Stomach (tissue), 9 donors: ENCODE measurements around the gene CLDN2. TPM values are rescaled to one million over a fixed set of nuclear protein-coding genes. Genes with fewer than 3 reads are reported as not detected.

Experiments used
- DNase-seq, 2 donors: peaks; one replicate each; pipeline versions ENCODE4 v3.0.0 to v3.0.0-alpha.2; 2013 to 2019
- H3K27ac ChIP-seq, 5 donors: fragments of 200-600 bp in 4 of 5; sonication (generic) in 4 of 5; one replicate each; pipeline ENCODE4 v1.5.1; 2013 to 2019; ENCODE audit warnings: mild to moderate bottlenecking in 1 of 5, moderate library complexity in 1 of 5
- H3K27me3 ChIP-seq, 3 donors: fragments of 200-600 bp; sonication (generic); one replicate each; pipeline ENCODE4 v1.5.1; 2017 to 2019; ENCODE audit warnings: mixed run types in 1 of 3
- H3K36me3 ChIP-seq, 4 donors: fragments of 200-600 bp; sonication (generic); 1 replicate in 3 of 4; 2 replicates in 1 of 4; pipeline ENCODE4 v1.5.1; 2016 to 2019
- H3K4me1 ChIP-seq, 4 donors: fragments of 200-600 bp; sonication (generic); one replicate each; pipeline ENCODE4 v1.5.1; 2016 to 2019
- H3K4me3 ChIP-seq, 4 donors: fragments of 200-600 bp; sonication (generic) in 3 of 4; one replicate each; pipeline ENCODE4 v1.5.1; 2016 to 2019; ENCODE audit warnings: mild to moderate bottlenecking in 1 of 4
- H3K9me3 ChIP-seq, 4 donors: fragments of 200-600 bp; sonication (generic); one replicate each; pipeline ENCODE4 v1.5.1; 2016 to 2019
- CTCF ChIP-seq, 7 experiments: fragments of 450-650 bp in 4 of 7; fragments of 200-600 bp in 3 of 7; sonication (generic) in 3 of 7; IDR thresholded peaks; one replicate each; pipeline ENCODE4 v1.5.1; 2016 to 2019; ENCODE audit warnings: antibody characterized with exemption in 7 of 7, control low read depth in 2 of 7, mild to moderate bottlenecking in 1 of 7
- EP300 ChIP-seq: sonication (generic); formaldehyde crosslinking; IDR thresholded peaks from one replicate; pipeline ENCODE4 v1.6.1; 2017; ENCODE audit warnings: antibody characterized with exemption
- POLR2A ChIP-seq, 4 donors: fragments of 450-650 bp; IDR thresholded peaks; one replicate each; pipeline ENCODE4 v1.6.1; 2016; ENCODE audit warnings: antibody characterized with exemption in 4 of 4, control low read depth in 2 of 4, mild to moderate bottlenecking in 1 of 4, moderate library complexity in 1 of 4
- POLR2AphosphoS5 ChIP-seq, 3 donors: sonication (generic); formaldehyde crosslinking; IDR thresholded peaks; one replicate each; pipeline ENCODE4 v1.6.1; 2016; ENCODE audit warnings: antibody characterized with exemption in 3 of 3
- WGBS, 5 donors: extraction: QIAGEN DNeasy Blood & Tissue Kit in 3 of 5; methylation state at CpG; one replicate each; pipeline versions ENCODE4 v1.1.5 to v1.1.7; 2013 to 2018; 5-methylcytosine and 5-hydroxymethylcytosine counted together
- intact Hi-C: fragments of 100-400 bp; cut with DNase I; formaldehyde crosslinking; loops from one replicate; pipeline ENCODE4 v1.15.1; 2023; ENCODE audit warnings: low total_unique reads
- polyA plus RNA-seq, 3 donors: library from polyadenylated mRNA; stranded (reverse); fragments of 200-250 nt; gene quantifications; one replicate each; pipeline ENCODE4 v1.2.3, GENCODE V29; 2013
- total RNA-seq, 5 donors: library from RNA; depleted of rRNA; stranded (reverse); fragments of >200 nt; gene quantifications; one replicate each; pipeline versions ENCODE4 v1.1.0 to v1.2.3, GENCODE V29; 2014 to 2016
- donor health status: healthy with polysubstance abuse.
- donor health status: Bipolar disorder and iron deficiency.
- donor health status: healthy.

The CLDN2 gene
- total and polyA plus RNA-seq, 8 donors = 0.31 to 3.5 (median 2.4) TPM; not detected in 4

- H3K9me3 ChIP-seq = no peaks in the 10 kb centered on the region
- peaks cover 0 to 14% (median 0%) of the 10 kb centered on the region in 3 donors for H3K27me3 ChIP-seq
- H3K4me1 ChIP-seq = peaks cover 0 to 12% (median 4%) of the 10 kb centered on the region in 4 donors
- intact Hi-C loops = no loop called here
- DNase-seq = no peak
- H3K4me3 ChIP-seq = no peak overlapping the region
- H3K36me3 ChIP-seq = no peaks in the 10 kb centered on the region
- TF ChIP-seq POLR2AphosphoS5 (IDR thresholded peaks at IDR 0.05) (no peak), CTCF (IDR thresholded peaks at IDR 0.05) (no peak), EP300 (no peak), POLR2A (IDR thresholded peaks at IDR 0.05) (no peak)
- WGBS, 5 donors = 68 to 97% (median 76%) methylated on average over 3 of the region's 3 CpGs
- no peak overlapping the region for H3K27ac ChIP-seq
Measured at GRCh38 chrX:106931831-106932491, 11.8 kb downstream of the CLDN2 start.

- peaks cover 0 to 2% (median 0%) of the 10 kb centered on the region in 4 donors for H3K36me3 ChIP-seq
- peaks cover 0 to 12% (median 4%) of the 10 kb centered on the region in 4 donors for H3K4me1 ChIP-seq
- no peak overlapping the region for H3K4me3 ChIP-seq
- WGBS, 5 donors = 53 to 81% (median 65%) methylated on average over 4 of the region's 4 CpGs
- DNase-seq = peak in 1 of 2 donors; percentile 25
- no peak overlapping the region for H3K27ac ChIP-seq
- TF ChIP-seq EP300 = no peak
- TF ChIP-seq POLR2A (IDR thresholded peaks at IDR 0.05) = no peak
- no peak for TF ChIP-seq CTCF (IDR thresholded peaks at IDR 0.05)
- no peak for TF ChIP-seq POLR2AphosphoS5 (IDR thresholded peaks at IDR 0.05)
- intact Hi-C loops = no loop called here
- H3K27me3 ChIP-seq = peaks cover 0 to 14% (median 0%) of the 10 kb centered on the region in 3 donors
- no peaks in the 10 kb centered on the region for H3K9me3 ChIP-seq
Measured at GRCh38 chrX:106932492-106932923, 12.3 kb downstream of the CLDN2 start.

- 37 to 81% (median 43%) methylated on average over 5 to 6 of the region's 6 CpGs for WGBS, 5 donors
- TF ChIP-seq EP300 (no peak), CTCF (IDR thresholded peaks at IDR 0.05) (no peak), POLR2AphosphoS5 (IDR thresholded peaks at IDR 0.05) (no peak), POLR2A (IDR thresholded peaks at IDR 0.05) (no peak)
- Histone ChIP-seq H3K27me3 (peaks cover 0 to 16% (median 0%) of the 10 kb centered on the region in 3 donors), H3K27ac (no peak overlapping the region), H3K4me3 (no peak overlapping the region), H3K36me3 (peaks cover 0 to 8% (median 0%) of the 10 kb centered on the region in 4 donors), H3K4me1 (peaks cover 0 to 12% (median 4%) of the 10 kb centered on the region in 4 donors), H3K9me3 (no peaks in the 10 kb centered on the region)
- DNase-seq = no peak
- intact Hi-C loops = no loop called here
Measured at GRCh38 chrX:106932960-106933537, 12.8 kb downstream of the CLDN2 start.

- DNase-seq = peak; percentile 54 to 62
- Histone ChIP-seq H3K4me1 (peaks cover 0 to 12% (median 4%) of the 10 kb centered on the region in 4 donors), H3K4me3 (no peak overlapping the region), H3K9me3 (no peaks in the 10 kb centered on the region), H3K27ac (no peak overlapping the region), H3K36me3 (peaks cover 0 to 8% (median 0%) of the 10 kb centered on the region in 4 donors), H3K27me3 (peaks cover 0 to 11% (median 0%) of the 10 kb centered on the region in 3 donors)
- TF ChIP-seq POLR2AphosphoS5 (IDR thresholded peaks at IDR 0.05) (peak in 1 of 3 donors; percentile 20), POLR2A (IDR thresholded peaks at IDR 0.05) (no peak), EP300 (no peak), CTCF (IDR thresholded peaks at IDR 0.05) (no peak)
- intact Hi-C loops = no loop called here
- 0 to 24% (median 18%) methylated on average over 3 of the region's 3 CpGs for WGBS, 5 donors
Measured at GRCh38 chrX:106933538-106933961, 13.3 kb downstream of the CLDN2 start.
